ENCODE results near the gene KDM4C. TPM values are rescaled to one million over a fixed set of nuclear protein-coding genes. Genes with fewer than 3 reads are reported as not detected.

Gene KDM4C
- total RNA-seq, 1 experiment from 2014 or later, result 16.8 TPM

DNA sequence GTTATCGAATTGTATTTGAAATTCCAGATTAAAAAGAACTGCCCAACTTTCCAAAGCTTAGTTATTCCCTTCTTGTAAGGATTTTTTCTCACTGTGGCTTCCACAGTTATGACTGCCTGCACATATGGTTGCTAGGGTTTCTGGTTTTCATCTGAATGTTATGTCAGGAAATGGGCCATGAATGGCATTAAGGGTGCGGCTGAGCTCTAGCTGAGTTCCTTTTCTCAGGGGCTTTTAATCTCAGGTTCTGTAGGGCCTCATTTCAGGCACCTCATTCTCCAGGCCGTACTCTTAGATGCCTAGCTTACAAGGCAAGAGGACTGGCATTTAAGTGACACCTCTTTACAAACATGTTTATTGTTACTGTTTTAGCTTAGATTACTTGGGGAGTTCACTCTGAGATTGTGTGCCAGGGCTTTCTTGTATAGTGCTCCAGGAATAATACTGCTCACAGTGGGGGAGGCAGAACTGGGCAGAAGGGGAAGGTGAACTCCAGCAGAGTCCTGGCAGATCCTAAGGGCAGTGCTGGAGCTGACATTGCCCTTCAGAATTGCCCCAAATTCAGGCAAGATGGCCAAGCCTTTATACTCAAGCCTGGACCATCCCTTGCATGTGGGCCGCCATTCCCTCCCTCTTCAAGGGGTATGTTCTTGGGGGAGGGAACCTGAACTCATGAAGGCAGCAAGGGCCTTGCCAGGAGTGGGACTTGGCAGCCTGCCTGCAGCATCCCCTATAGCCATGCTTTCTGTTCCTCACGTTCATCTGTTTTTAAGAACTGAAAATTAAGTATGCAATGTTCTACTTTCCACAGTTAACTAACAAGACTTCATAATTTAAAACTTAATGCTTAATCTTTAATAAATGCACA lies 111.5 kb downstream of the KDM4C start:
- no peaks in the 10 kb centered on the region for H3K27me3 ChIP-seq (ENCODE audit: insufficient read depth, low read length)
- no peak overlapping the region for H3K9ac ChIP-seq (ENCODE audit: low read length)
- ChIA-PET POLR2A (no interaction called here), CTCF (no interaction called here), RAD21 (ENCODE audit: low non-redundant PET in 1 of 2, low total read pairs in 2 of 2, uncharacterized antibody in 2 of 2, unreplicated experiment in 2 of 2) (no interaction called here)
- no peak overlapping the region for H2AFZ ChIP-seq (ENCODE audit: low read depth, low read length, poor library complexity, severe bottlenecking)
- H3K9me3 ChIP-seq (ENCODE audit: control insufficient read depth in 1 of 2, insufficient read depth in 1 of 2, low read depth in 1 of 2, low read length in 2 of 2), result no peaks in the 10 kb centered on the region; a peak in 1 of 4 replicates
- no peak for ATAC-seq
- H3K4me1 ChIP-seq (ENCODE audit: control insufficient read depth in 1 of 2, insufficient read depth in 2 of 2, low read length in 2 of 2), result no peaks in the 10 kb centered on the region
- no peak overlapping the region for H3K27ac ChIP-seq (ENCODE audit: low read depth, low read length)
- H3K4me3 ChIP-seq (replicated peaks in 1 of 2; ENCODE audit: low read depth in 1 of 2, low read length in 2 of 2), result no peak overlapping the region
- no peaks in the 10 kb centered on the region for H3K79me2 ChIP-seq (ENCODE audit: insufficient read depth, low read length)
- no TSS peak for BruUV-seq (replicated peaks)
- H3K4me2 ChIP-seq (ENCODE audit: low read length), result no peak overlapping the region
- intact Hi-C loops (cut with micrococcal nuclease), result no loop called here
- H4K20me1 ChIP-seq (ENCODE audit: insufficient read depth), result no peaks in the 10 kb centered on the region
- DNase-seq (ENCODE audit: low read depth, low spot score), result no peak
- H3K36me3 ChIP-seq (ENCODE audit: control insufficient read depth in 1 of 2, insufficient read depth in 2 of 2, low read length in 2 of 2), result no peaks in the 10 kb centered on the region
- TF ChIP-seq CBX3 (IDR thresholded peaks at IDR 0.05; ENCODE audit: low read depth) (no peak), REST (IDR thresholded peaks at IDR 0.05; ENCODE audit: low read depth) (no peak), SRF (IDR thresholded peaks at IDR 0.05; ENCODE audit: low read depth) (no peak), SIN3A (IDR thresholded peaks at IDR 0.05; ENCODE audit: low read depth) (no peak), CEBPB (IDR thresholded peaks at IDR 0.05; ENCODE audit: low read depth) (no peak), ELF1 (IDR thresholded peaks at IDR 0.05; ENCODE audit: borderline replicate concordance, low read depth) (no peak), EGR1 (IDR thresholded peaks at IDR 0.05; ENCODE audit: low read depth) (no peak), YY1 (IDR thresholded peaks at IDR 0.05; ENCODE audit: extremely low read depth, insufficient replicate concordance, low read depth, low read length) (no peak), JUND (IDR thresholded peaks at IDR 0.05) (no peak), RAD21 (IDR thresholded peaks at IDR 0.05; ENCODE audit: low read depth) (no peak), EZH2 (IDR thresholded peaks at IDR 0.05) (no peak), FOSL1 (IDR thresholded peaks at IDR 0.05; ENCODE audit: low read depth) (no peak)
- no peaks in the 10 kb centered on the region for H3K9me2 ChIP-seq (ENCODE audit: insufficient read depth)
